ENCODE data around the gene CRIP3. TPM values are rescaled to one million over a fixed set of nuclear protein-coding genes. Genes with fewer than 3 reads are reported as not detected.
A peak's percentile ranks its signal among the peaks of the same experiment; 100 is the strongest.

Gene CRIP3
- total and polyA plus RNA-seq, 2 of the 4 experiments (the other 2 are of a cell fraction): not detected

GRCh38 chr6:43269273-43270007, 39.2 kb downstream of the CRIP3 start:
- no peak overlapping the region for H2BK20ac ChIP-seq (ENCODE audit: low read depth, low read length)
- 4% methylated on average over 14 of the region's 44 CpGs; no CpG with 5 or more reads in 1 of the 2 experiments for WGBS, 2 experiments (ENCODE audit: extremely low coverage in 2 of 2, insufficient read length in 1 of 2)
- H4K8ac ChIP-seq (ENCODE audit: low read depth in 2 of 2, low read length in 2 of 2): no peak overlapping the region; a peak in 1 of 4 replicates
- H4K91ac ChIP-seq (ENCODE audit: insufficient read depth, low read depth, low read length): no peak overlapping the region
- H2AK5ac ChIP-seq (ENCODE audit: low read depth, low read length): no peak overlapping the region
- peak overlapping the region; percentile 87 for H2AFZ ChIP-seq (replicated peaks; ENCODE audit: low read length, poor library complexity)
- no peaks in the 10 kb centered on the region; the same call in 1 of the 2 replicates for H4K20me1 ChIP-seq (ENCODE audit: insufficient read depth, low read length)
- no peak overlapping the region for H3K27ac ChIP-seq (ENCODE audit: insufficient read depth, low read length)
- no peak overlapping the region for H3K18ac ChIP-seq (ENCODE audit: low read depth, low read length)
- H3K4me2 ChIP-seq (ENCODE audit: low read depth, low read length): peak overlapping the region; percentile 66
- no peak overlapping the region for H3K56ac ChIP-seq (ENCODE audit: extremely low read depth, insufficient read depth, low read length)
- 0 out of 2 replicates have a peak overlapping the region, but pooled peaks have one; percentile 43 for H3K23ac ChIP-seq (ENCODE audit: low read depth, low read length)
- dilution Hi-C loops (cut with HindIII; ENCODE audit: low sequenced_read_pairs, unreplicated experiment): no loop called here
- in situ Hi-C loops (cut with MboI; ENCODE audit: low sequenced_read_pairs): no loop called here
- TF ChIP-seq FOS (IDR thresholded peaks at IDR 0.05; ENCODE audit: low read depth, low read length) (no peak), MAZ (IDR thresholded peaks at IDR 0.05; ENCODE audit: borderline replicate concordance, low read depth, low read length) (no peak), POLR2A (IDR thresholded peaks at IDR 0.05; ENCODE audit: low read depth, low read length) (no peak), CTCF (conservative IDR thresholded peaks at IDR 0.05; ENCODE audit: low read depth, low read length) (no peak), RFX5 (IDR thresholded peaks at IDR 0.05; ENCODE audit: low read depth, low read length) (no peak)
- H3K27me3 ChIP-seq (ENCODE audit: control insufficient read depth, insufficient read depth, low read length): peaks cover 71% of the 10 kb centered on the region
- DNase-seq: no peak
- no peak overlapping the region for H2BK15ac ChIP-seq (ENCODE audit: low read depth, low read length)
- no peak overlapping the region for H3K14ac ChIP-seq (replicated peaks; ENCODE audit: low read depth, low read length)
- no peak overlapping the region for H4K5ac ChIP-seq (ENCODE audit: low read depth, low read length)
- H3K4me1 ChIP-seq (ENCODE audit: control insufficient read depth, insufficient read depth, low read length): peaks cover 2% of the 10 kb centered on the region; the same call in 1 of the 2 replicates
- H2BK120ac ChIP-seq (ENCODE audit: low read depth, low read length): no peak overlapping the region
- ChIA-PET CTCF (no interaction called here), POLR2A (ENCODE audit: unreplicated experiment) (no interaction called here)
- no peaks in the 10 kb centered on the region for H3K9me3 ChIP-seq (ENCODE audit: control insufficient read depth, insufficient read depth, low read length)
- H2AK9ac ChIP-seq (replicated peaks; ENCODE audit: low read depth, low read length, poor library complexity): no peak overlapping the region
- ATAC-seq (ENCODE audit: low read depth): peak; percentile 74
- no TSS peak for BruUV-seq (replicated peaks)
- H3K79me1 ChIP-seq (ENCODE audit: low read depth in 1 of 2, low read length in 2 of 2): no peaks in the 10 kb centered on the region
- no peak overlapping the region; the same call in 1 of the 2 replicates for H3K4ac ChIP-seq (ENCODE audit: low read depth, low read length)
- no peaks in the 10 kb centered on the region for H3K36me3 ChIP-seq (ENCODE audit: control insufficient read depth, insufficient read depth, low read length)
- H3K9ac ChIP-seq (ENCODE audit: low read depth, low read length): no peak overlapping the region
- no peak overlapping the region for H2BK5ac ChIP-seq (ENCODE audit: low read depth, low read length, poor library complexity, severe bottlenecking)
- H3K9me1 ChIP-seq (ENCODE audit: insufficient read depth, low read length): peaks cover 8% of the 10 kb centered on the region
- intact Hi-C loops (cut with micrococcal nuclease): no loop called here
- peak overlapping the region; percentile 30 for H3K4me3 ChIP-seq (ENCODE audit: insufficient read depth, low read depth, low read length)

Data from IMR-90 (cell line).